Osteocyte (in vitro differentiated cells): ENCODE data around the gene VEZT. TPM values are rescaled to one million over a fixed set of nuclear protein-coding genes. Genes with fewer than 3 reads are reported as not detected.

ENCODE experiments used
- DNase-seq: peaks from one replicate; pipeline ENCODE4 v3.0.0; 2021; ENCODE audit warnings: mixed read lengths; ENCODE audit not compliant: unreplicated experiment; ENCODE audit errors: extremely low spot score
- H3K27ac Mint-ChIP-seq: one replicate; pipeline ENCODE4 v1.8.0; 2021; ENCODE audit warnings: mild to moderate bottlenecking, mixed read lengths; ENCODE audit not compliant: unreplicated experiment
- H3K27me3 Mint-ChIP-seq: one replicate; pipeline ENCODE4 v1.8.0; 2021; ENCODE audit warnings: mixed read lengths; ENCODE audit not compliant: unreplicated experiment
- H3K36me3 Mint-ChIP-seq: one replicate; pipeline ENCODE4 v1.8.0; 2021; ENCODE audit warnings: mixed read lengths; ENCODE audit not compliant: unreplicated experiment
- H3K4me1 Mint-ChIP-seq: one replicate; pipeline ENCODE4 v1.8.0; 2021; ENCODE audit warnings: mixed read lengths; ENCODE audit not compliant: unreplicated experiment
- H3K4me3 Mint-ChIP-seq: one replicate; pipeline ENCODE4 v1.8.0; 2021; ENCODE audit warnings: mild to moderate bottlenecking, moderate library complexity, mixed read lengths; ENCODE audit not compliant: unreplicated experiment
- H3K9me3 Mint-ChIP-seq: one replicate; pipeline ENCODE4 v1.8.0; 2021; ENCODE audit warnings: mixed read lengths; ENCODE audit not compliant: unreplicated experiment
- total RNA-seq: library from RNA; stranded (reverse); gene quantifications from 2 replicates; pipeline ENCODE4 v1.2.1, GENCODE V29; 2021
- TF ChIP-seq, protein P1 (sequence below): fragments of 200-600 bp; sonication (generic); IDR thresholded peaks from 2 replicates; pipeline ENCODE4 v1.5.0; 2021; ENCODE audit warnings: antibody characterized with exemption, mild to moderate bottlenecking, moderate library complexity

VEZT gene
- total RNA-seq, 1 donor from 2014 or later: 65.7 TPM

- H3K27me3 Mint-ChIP-seq: no peaks in the 10 kb centered on the region
- no peaks in the 10 kb centered on the region for H3K9me3 Mint-ChIP-seq
- no peak for DNase-seq
- H3K4me3 Mint-ChIP-seq: no peak overlapping the region
- H3K4me1 Mint-ChIP-seq: peaks cover 53% of the 10 kb centered on the region
- peaks cover 21% of the 10 kb centered on the region for H3K36me3 Mint-ChIP-seq
- TF ChIP-seq, protein P1, sequence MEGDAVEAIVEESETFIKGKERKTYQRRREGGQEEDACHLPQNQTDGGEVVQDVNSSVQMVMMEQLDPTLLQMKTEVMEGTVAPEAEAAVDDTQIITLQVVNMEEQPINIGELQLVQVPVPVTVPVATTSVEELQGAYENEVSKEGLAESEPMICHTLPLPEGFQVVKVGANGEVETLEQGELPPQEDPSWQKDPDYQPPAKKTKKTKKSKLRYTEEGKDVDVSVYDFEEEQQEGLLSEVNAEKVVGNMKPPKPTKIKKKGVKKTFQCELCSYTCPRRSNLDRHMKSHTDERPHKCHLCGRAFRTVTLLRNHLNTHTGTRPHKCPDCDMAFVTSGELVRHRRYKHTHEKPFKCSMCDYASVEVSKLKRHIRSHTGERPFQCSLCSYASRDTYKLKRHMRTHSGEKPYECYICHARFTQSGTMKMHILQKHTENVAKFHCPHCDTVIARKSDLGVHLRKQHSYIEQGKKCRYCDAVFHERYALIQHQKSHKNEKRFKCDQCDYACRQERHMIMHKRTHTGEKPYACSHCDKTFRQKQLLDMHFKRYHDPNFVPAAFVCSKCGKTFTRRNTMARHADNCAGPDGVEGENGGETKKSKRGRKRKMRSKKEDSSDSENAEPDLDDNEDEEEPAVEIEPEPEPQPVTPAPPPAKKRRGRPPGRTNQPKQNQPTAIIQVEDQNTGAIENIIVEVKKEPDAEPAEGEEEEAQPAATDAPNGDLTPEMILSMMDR: no peak
- no peak overlapping the region for H3K27ac Mint-ChIP-seq
These were observed 26.7 kb downstream of the VEZT start for GRCh38 chr12:95244350-95244749.

GRCh38 chr12:95248095-95248494, 30.5 kb downstream of the VEZT start:
- DNase-seq: no peak
- Mint-ChIP-seq H3K4me1 (peaks cover 64% of the 10 kb centered on the region), H3K4me3 (no peak overlapping the region), H3K9me3 (no peaks in the 10 kb centered on the region), H3K36me3 (peaks cover 23% of the 10 kb centered on the region), H3K27ac (no peak overlapping the region), H3K27me3 (no peaks in the 10 kb centered on the region)
- TF ChIP-seq, protein P1: no peak

DNA sequence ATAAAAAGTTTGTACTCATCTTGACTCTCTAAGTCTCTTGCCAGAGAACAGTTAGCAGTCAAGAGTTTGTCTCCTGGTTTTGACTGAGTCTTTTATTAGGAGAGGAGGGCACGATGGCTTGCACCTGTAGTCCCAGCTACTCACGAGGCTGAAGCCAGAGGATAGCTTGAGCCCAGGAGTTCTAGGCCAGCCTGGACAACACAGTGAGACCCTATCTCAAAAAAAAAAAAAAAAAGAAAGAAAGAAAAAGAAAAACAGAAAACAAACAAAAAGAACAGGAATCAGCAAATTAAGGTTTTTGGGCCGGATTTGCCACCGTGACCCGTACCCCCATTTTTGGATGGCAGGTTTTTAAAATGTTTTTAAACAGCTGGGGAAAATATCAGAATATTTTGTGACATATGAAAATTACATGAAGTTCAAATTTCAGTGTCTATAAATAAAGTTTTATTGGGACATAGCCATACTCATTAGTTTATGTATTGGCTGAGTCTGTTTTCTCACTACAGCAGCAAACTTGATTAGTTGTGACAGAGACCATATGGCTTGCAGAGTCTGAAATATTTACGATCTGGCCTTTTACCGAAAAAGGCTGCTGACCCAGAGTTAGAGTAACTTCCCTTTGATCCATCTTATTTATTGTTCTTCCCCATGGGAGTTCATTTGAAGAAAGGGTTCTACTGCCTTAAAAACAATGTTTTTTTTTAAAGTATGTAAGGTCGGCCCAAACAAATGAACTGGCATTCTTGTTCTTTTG, 31.2 kb downstream of the VEZT start:
- TF ChIP-seq, protein P1: no peak
- no peak for DNase-seq
- no peaks in the 10 kb centered on the region for H3K27me3 Mint-ChIP-seq
- H3K4me3 Mint-ChIP-seq: no peak overlapping the region
- peak overlapping the region; percentile 73 for H3K27ac Mint-ChIP-seq
- H3K36me3 Mint-ChIP-seq: peaks cover 22% of the 10 kb centered on the region
- H3K4me1 Mint-ChIP-seq: peaks cover 62% of the 10 kb centered on the region
- H3K9me3 Mint-ChIP-seq: no peaks in the 10 kb centered on the region

- DNase-seq: no peak
- H3K36me3 Mint-ChIP-seq: peaks cover 51% of the 10 kb centered on the region
- H3K27me3 Mint-ChIP-seq: no peaks in the 10 kb centered on the region
- H3K27ac Mint-ChIP-seq: no peak overlapping the region
- H3K4me1 Mint-ChIP-seq: peaks cover 30% of the 10 kb centered on the region
- no peaks in the 10 kb centered on the region for H3K9me3 Mint-ChIP-seq
- TF ChIP-seq, protein P1: no peak
- no peak overlapping the region for H3K4me3 Mint-ChIP-seq
These were observed 35.8 kb downstream of the VEZT start for GRCh38 chr12:95253386-95253785.

- TF ChIP-seq, protein P1: no peak
- Mint-ChIP-seq H3K4me3 (no peak overlapping the region), H3K4me1 (peaks cover 2% of the 10 kb centered on the region), H3K9me3 (no peaks in the 10 kb centered on the region), H3K36me3 (peaks cover 61% of the 10 kb centered on the region), H3K27ac (no peak overlapping the region), H3K27me3 (no peaks in the 10 kb centered on the region)
- DNase-seq: no peak
These were observed 39.9 kb downstream of the VEZT start for GRCh38 chr12:95257541-95257940.
